ENCODE measurements around the gene CTNNA3. TPM values are rescaled to one million over a fixed set of nuclear protein-coding genes. Genes with fewer than 3 reads are reported as not detected.

CTNNA3 gene
- total RNA-seq, 2 donors from 2014 or later: 20.3 to 23.8 TPM

DNA sequence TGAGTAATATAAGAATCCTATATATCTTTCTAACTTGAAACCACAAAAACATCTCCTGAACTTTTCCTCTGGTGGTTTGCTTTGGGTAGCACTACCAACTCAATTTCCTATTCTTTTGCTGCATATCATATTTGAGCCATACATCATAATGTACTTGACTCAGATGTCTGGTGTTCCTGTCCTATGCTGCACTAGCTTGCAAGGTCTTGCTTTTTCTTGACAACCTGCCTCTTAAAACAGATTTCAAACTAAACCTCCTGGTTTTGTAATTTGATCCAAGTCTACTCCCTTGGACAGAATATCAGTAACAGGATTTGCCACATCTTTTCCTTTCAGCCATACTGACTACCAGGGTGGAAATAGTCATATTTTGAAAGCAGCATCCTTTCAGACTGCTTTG lies 1290.4 kb downstream of the CTNNA3 start:
- Histone ChIP-seq H3K27me3 (no peaks in the 10 kb centered on the region), H3K4me1 (no peaks in the 10 kb centered on the region), H3K36me3 (no peaks in the 10 kb centered on the region), H3K4me3 (no peak overlapping the region), H3K27ac (no peak overlapping the region), H3K9me3 (no peaks in the 10 kb centered on the region)
- no peak for TF ChIP-seq CTCF (IDR thresholded peaks at IDR 0.05)
- no peak for DNase-seq (ENCODE audit: low spot score)

DNA sequence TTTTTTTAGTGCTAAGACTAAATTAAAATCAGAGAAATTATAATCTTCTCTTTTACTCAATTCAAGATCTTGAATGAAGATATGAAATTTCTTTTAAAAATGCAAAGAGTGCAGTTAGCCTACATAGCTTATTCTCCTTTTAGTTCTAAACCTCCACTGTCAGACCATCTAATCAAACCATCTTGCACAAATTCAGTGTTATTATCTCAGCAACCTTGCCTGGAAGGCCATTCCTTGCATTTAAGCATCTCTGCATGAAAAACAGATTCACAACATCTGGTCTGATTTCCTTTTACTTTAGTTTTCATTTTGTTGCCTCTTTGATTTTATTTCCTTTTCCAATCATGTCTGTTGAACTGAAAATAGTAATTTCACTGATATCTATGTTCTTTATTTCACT lies 1297.3 kb downstream of the CTNNA3 start:
- Histone ChIP-seq H3K4me1 (no peaks in the 10 kb centered on the region), H3K9me3 (no peaks in the 10 kb centered on the region), H3K27ac (no peak overlapping the region), H3K27me3 (no peaks in the 10 kb centered on the region), H3K4me3 (no peak overlapping the region), H3K36me3 (no peaks in the 10 kb centered on the region)
- TF ChIP-seq CTCF (IDR thresholded peaks at IDR 0.05): no peak
- no peak for DNase-seq (ENCODE audit: low spot score)

GRCh38 chr10:66394342-66395063 lies 1301.5 kb downstream of the CTNNA3 start:
- no peak overlapping the region for H3K27ac ChIP-seq
- no peak overlapping the region for H3K4me3 ChIP-seq
- H3K36me3 ChIP-seq: no peaks in the 10 kb centered on the region
- no peaks in the 10 kb centered on the region for H3K4me1 ChIP-seq
- no peak for TF ChIP-seq CTCF (IDR thresholded peaks at IDR 0.05)
- no peaks in the 10 kb centered on the region for H3K27me3 ChIP-seq
- no peak for DNase-seq (ENCODE audit: low spot score)
- H3K9me3 ChIP-seq: no peaks in the 10 kb centered on the region

DNA sequence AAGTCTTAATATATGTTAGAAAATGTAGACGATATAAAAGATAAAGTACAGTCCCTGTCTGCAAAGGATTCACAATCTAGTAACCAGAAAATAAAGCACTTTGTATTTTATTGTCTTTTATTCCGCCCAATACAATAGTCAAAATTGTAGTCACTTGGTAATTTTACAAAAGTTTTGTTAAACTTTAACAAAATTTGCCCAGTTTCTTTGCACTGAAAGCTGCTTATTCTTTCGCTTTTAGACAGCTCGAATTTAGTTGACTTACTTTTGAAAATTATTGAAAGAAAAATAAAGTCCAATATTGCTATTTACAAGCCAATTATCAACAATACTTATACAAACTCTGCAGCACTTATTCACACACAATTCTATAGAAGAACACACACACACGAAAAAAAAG lies 1305.1 kb downstream of the CTNNA3 start:
- H3K36me3 ChIP-seq: no peaks in the 10 kb centered on the region
- no peak for TF ChIP-seq CTCF (IDR thresholded peaks at IDR 0.05)

DNA sequence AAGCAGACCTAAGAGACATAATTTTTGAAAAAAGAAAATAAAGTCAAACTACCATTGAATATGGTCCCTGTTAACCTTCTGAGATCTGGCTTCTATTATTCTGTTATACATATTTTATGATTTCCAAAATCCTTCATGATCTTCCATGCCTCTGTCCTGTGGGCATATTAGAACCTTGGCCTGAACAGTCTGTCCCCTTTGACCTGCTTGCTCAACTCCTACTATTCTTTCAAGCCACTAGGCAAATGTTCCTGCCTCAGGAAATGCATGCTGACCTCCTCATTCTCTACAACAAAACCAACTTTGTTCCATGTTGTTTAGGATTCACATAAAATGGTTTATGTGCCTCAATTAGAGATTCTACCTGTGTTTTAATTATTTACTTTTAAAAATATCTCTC lies 1315.0 kb downstream of the CTNNA3 start:
- no peaks in the 10 kb centered on the region for H3K4me1 ChIP-seq
- no peaks in the 10 kb centered on the region for H3K27me3 ChIP-seq
- no peak for DNase-seq (ENCODE audit: low spot score)
- H3K4me3 ChIP-seq: no peak overlapping the region
- no peaks in the 10 kb centered on the region for H3K36me3 ChIP-seq
- no peak overlapping the region for H3K27ac ChIP-seq
- TF ChIP-seq CTCF (IDR thresholded peaks at IDR 0.05): no peak
- no peaks in the 10 kb centered on the region for H3K9me3 ChIP-seq

More for the DNA sequence above, 1305.1 kb downstream of the CTNNA3 start:
- H3K9me3 ChIP-seq: no peaks in the 10 kb centered on the region
- no peak for DNase-seq (ENCODE audit: low spot score)
- H3K27ac ChIP-seq: no peak overlapping the region
- H3K4me3 ChIP-seq: no peak overlapping the region
- H3K4me1 ChIP-seq: no peaks in the 10 kb centered on the region
- no peaks in the 10 kb centered on the region for H3K27me3 ChIP-seq

Measured in right atrium auricular region (tissue), 2 donors.